KBM-7 (cell line): Measurements from ENCODE around the gene ZNF485.
"Not testable (repeated sequence)": the region's sequence is repeated elsewhere in the genome, so short reads cannot be mapped to it uniquely, and the experiment has no call there.

Experiments
- DNase-seq: peaks from one replicate; pipeline ENCODE4 v3.0.0-alpha.2; 2015
- in situ Hi-C: fragments of 300-500 bp; cut with MboI; formaldehyde crosslinking; loops from 2 replicates; pipeline ENCODE4 v1.14.3; 2020; ENCODE audit warnings: low sequenced_read_pairs, low pct_unique_long_range_greater_than_20kb, mixed read lengths

ZNF485 gene

DNA sequence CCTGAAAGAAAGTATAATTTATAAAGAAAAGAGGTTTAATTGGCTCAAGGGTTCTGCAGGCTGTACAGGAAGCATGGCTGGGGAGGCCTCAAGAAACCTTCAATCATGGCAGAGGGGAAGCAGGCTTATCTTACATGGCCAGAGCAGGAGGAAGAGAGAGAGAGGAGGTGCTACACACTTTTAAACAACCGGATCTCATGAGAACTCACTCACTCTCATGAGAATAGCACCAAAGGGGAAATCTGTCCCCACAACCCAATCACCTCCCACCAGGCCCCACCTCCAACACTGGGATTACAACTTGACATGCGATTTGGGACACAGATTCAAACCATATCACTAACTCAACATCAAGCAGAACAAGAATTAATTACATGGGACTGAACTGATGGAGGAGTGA lies 6.9 kb upstream of the ZNF485 start:
- in situ Hi-C loops = no loop called here
- peak; percentile 69 for DNase-seq

DNA sequence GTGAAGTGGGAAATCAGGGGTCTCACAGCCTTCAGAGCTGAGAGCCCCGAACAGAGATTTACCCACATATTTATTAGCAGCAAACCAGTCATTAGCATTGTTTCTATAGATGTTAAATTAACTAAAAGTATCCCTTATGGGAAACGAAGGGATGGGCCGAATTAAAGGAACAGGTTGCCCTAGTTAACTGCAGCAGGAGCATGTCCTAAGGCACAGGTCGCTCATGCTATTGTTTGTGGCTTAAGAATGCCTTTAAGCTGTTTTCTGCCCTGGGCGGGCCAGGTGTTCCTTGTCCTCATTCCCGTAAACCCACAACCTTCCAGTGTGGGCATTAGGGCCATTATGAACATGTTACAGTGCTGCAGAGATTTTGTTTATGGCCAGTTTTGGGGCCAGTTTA lies 4.7 kb upstream of the ZNF485 start:
- DNase-seq, in situ Hi-C loops: not testable (repeated sequence)

DNA sequence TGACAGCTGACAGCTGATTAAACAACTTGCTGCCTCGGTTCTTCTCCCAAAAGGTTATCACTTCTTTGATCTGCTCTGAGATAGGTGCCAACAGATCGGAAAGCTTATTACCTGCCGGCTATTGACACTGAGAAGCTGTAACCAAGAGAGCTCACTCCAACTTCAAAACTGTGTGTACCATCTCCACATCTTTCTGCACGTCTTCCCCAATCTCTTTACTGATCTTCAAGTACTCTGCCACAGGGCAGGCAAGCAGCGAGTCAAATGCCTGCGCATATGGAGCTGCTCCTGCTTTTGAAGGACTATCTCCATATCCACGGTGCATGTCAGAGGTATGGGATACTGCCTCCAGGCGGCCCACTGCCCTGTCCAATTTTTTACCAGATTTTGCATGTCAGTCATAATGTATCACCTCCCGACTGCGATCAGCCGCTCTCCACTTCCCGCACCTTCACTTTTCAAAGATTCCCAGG lies 352 bp upstream of the ZNF485 start:
- DNase-seq = no peak
- in situ Hi-C loops = no loop called here

DNA sequence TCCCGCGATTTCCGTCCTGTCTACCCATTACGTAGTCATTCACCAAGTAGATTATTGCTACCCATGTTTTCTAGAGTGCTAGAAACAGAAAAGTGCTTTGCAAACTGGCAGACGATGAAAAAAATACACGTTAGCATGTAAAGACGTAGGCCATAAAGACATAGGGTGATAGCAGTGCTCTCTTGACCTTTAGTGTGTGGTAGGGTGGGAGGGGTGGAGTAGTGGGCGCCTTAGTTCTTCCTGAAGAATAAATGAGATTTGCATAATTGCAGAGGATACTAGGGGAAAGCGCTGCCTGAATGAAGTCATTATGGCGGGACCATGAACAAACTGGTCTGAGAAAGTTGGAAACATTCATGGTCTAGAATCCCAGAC lies 948 bp downstream of the ZNF485 start:
- DNase-seq = peak; percentile 15
- in situ Hi-C loops = no loop called here

DNA sequence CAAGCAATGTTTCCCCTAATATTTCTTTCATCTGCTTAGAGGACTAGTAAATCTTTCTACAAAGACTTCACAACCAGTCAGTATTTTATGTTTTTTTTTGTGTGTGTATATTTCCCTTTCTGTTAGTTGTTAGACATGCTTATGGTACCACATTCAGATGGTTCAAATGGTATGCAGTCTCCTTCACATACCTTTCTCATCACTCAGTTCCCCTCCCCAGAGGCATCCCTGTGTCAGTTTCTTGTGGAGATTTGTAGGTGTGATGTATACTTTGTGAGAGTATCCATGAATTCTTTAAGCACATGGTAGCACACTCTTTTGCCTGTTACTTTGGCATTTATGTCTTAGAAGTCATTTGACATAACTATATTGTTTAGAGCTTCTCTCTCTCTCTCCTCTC lies 4.4 kb downstream of the ZNF485 start:
- DNase-seq = no peak
- in situ Hi-C loops = no loop called here

DNA sequence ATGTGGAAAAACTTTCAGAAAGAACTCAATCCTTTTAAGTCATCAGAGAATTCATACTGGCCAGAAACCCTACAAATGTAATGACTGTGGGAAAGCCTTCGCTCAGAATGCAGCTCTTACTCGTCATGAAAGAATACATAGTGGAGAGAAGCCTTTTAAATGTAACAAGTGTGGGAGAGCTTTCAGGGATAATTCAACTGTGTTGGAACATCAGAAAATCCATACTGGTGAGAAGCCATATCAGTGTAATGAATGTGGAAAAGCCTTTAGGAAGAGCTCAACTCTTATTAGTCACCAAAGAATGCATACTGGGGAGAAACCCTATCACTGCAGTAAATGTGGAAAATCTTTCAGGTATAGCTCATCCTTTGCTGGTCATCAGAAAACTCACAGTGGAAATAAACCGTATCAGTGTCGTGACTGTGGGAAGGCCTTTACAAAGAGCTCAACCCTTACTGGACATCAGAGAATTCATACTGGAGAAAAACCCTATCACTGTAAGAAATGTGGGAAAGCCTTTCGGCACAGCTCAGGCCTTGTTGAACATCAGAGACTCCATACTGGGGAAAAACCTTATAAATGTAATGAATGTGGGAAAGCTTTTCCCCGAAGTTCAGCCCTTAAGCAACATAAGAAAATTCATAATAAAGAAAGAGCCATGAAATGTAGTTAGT lies 10.6 kb downstream of the ZNF485 start:
- in situ Hi-C loops = no loop called here

DNA sequence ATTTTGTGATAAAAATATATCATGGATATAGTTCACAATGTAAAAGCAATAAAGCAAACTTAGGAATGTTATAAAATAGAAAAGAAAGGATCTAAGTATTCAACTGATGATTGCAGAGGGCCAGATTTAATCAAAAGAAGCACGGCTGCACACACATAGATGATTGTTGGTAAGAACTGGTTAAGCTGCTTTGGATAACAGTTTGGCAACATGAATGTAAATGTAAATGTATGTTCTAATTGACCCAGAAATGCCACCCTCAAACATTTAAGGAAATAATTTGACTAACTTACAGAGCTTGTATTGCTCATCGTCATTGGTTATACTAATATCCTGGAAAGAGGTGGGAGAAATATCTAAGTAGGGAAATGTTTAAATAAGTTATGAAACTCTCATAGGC lies 13.1 kb downstream of the ZNF485 start:
- in situ Hi-C loops = no loop called here
- no peak for DNase-seq

More for the DNA sequence above, 10.6 kb downstream of the ZNF485 start:
- no peak for DNase-seq

DNA sequence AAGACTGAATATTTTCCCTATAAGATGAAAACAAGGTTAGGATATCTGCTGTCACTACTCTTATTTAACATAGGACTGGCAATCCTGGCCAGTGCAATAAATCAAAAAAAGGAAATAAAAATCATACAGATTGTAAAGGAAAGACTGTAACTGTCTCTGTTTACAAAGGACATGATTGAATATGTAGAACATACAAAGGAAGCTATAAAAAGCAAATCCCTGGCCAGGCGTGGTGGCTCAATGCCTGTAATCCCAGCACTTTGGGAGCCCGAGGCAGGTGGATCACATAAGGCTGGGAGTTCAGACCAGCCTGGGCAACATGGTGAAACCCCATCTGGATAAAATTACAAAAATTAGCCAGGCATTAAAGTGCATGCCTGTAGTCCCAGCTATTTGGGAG lies 15.8 kb downstream of the ZNF485 start:
- in situ Hi-C loops = no loop called here
- DNase-seq = no peak

DNA sequence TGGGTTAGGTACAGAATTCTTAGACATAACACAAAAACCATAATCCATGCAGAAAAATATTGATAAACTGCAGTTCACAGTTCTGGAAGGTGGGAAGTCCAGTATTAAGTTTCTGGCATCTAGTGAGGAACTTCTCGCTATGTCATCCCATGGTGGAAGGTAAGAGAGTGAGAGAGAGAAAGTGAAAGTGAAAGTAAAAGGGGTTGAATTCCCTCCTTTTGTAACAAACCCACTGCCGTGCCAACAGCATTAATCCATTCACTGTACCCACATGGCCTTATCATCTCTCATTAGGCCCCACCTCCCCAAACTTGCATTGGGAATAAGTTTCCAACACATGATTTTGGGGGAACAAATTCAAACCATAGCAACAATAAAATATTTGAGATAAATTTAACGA lies 17.1 kb downstream of the ZNF485 start:
- DNase-seq = peak; percentile 45
- in situ Hi-C loops = no loop called here

DNA sequence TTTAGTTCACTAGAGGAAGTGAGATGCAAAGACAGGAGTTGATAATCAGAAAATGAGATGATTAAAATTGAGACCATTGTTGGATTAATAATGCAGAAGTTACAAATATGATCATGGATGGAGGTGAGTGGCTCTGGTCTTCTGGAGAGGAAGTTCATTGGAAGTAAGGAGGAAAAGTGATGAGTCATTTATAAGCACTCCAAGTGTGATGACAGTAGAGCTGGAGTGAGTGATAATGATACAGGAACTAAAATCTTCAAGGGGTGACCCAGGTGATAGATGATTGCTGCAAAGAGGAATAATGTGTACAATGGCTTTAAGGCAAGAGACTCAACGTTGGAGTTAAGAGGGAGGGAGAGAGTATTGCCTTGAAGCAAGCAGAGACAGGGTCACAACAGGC lies 21.7 kb downstream of the ZNF485 start:
- in situ Hi-C loops = no loop called here

DNA sequence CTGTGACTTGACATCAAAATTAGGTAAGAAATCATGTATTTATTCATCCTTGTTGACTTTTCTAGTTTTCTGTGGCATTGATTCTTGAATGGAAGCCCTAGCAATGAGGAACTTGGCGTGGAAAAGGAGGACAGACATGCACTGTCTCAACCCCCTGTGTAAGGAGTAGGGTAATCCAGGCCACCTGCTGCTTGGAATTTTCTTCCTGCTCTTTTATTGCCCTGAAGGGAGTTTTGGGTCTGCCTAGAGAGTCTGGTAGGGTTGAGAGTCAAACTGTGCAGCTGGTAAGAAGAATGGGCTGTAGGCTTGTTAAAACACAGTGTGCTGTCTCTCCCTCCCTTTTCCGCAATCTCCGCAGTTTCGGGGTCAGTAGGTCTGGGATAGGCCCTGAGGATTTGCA lies 22.7 kb downstream of the ZNF485 start:
- DNase-seq = no peak
- in situ Hi-C loops = no loop called here

More for the DNA sequence above, 21.7 kb downstream of the ZNF485 start:
- no peak for DNase-seq

DNA sequence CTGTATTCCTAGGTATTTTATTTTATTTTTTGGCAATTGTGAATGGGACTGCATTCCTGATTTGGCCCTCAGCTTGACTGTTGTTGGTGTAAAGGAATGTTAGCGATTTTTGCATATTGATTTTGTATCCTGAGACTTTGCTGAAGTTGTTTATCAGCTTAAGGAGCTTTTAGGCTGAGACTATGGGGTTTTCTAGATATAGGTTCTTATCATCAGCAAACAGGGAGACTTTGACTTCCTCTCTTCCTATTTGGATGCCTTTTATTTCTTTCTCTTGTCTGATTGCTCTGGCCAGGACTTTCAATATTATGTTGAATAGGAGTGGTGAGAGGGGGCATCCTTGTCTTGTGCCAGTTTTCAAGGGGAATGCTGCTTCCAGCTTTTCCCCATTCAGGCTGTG lies 29.6 kb downstream of the ZNF485 start:
- in situ Hi-C loops, DNase-seq: not testable (repeated sequence)

DNA sequence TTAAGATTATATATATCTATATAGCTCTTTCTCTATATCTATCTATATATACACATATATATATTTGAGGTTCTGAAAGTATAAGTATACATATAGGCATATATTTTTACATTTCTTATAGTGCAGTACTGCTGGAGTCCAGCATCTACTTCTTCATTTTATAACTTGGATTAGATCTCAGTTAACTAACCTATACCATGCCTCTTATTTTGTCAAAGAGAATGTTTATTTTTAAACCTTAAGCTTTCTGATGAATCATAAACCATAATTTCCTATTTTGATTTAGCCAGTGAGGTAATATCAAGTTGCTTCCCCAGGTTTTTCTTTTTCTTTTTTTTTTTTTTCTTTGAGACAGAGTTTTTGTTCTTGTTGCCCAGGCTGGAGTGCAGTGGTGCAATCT lies 34.4 kb downstream of the ZNF485 start:
- in situ Hi-C loops = no loop called here
- DNase-seq = no peak

DNA sequence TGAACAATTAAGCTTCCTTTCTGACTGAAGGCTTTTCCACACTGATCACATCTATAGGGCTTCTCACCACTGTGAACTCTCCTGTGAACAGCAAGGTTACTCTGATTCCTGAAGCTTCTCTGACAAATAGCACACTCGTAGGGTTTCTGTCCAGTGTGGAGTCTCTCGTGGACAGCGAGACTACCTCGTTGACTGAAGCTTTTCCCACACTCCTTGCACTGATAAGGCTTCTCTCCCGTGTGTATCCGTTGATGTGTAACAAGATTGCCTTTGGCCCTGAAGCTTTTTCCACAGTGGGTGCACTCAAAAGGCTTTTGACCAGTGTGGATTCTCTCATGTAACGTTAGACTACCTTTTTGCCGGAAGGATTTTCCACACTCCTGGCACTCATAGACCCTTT lies 38.0 kb downstream of the ZNF485 start:
- no peak for DNase-seq
- in situ Hi-C loops = no loop called here

DNA sequence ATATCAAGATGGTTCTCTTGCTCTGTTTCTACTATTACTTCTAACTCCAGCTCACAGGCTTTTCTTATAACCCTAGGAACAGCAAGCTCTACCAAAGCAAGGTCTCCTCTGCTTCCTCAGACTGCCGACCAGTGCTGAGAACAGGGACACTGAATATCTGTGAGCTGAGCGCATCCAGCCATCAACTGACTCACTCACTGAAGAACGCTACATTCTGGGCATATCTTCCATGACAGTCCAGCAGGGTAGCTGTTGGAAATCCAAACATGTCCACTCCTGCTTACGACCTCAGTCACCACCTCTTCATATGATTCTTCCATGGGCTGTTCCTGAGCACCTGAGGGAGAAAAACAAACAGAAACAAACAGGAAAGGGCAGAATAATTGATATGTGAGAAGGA lies 39.6 kb downstream of the ZNF485 start:
- DNase-seq = no peak
- in situ Hi-C loops = no loop called here

DNA sequence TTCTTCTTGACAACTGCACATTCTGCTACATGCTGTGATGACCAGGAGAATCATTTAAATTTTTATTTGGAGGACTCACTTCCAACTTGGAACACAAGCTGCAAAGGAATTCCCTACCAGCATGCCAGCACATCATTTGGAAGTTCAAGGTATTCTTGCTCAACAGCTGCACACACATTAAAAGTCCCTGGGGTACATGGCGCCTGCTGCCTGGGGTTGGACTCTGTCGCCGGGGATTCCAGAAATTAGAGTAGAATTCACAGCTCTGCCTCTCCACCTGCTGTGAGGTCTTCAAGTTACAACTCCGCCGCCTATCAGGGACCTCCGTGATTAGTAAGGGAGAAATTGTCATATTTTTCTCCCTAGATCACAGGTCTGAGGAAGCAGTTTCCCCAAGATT lies 41.3 kb downstream of the ZNF485 start:
- in situ Hi-C loops = no loop called here

DNA sequence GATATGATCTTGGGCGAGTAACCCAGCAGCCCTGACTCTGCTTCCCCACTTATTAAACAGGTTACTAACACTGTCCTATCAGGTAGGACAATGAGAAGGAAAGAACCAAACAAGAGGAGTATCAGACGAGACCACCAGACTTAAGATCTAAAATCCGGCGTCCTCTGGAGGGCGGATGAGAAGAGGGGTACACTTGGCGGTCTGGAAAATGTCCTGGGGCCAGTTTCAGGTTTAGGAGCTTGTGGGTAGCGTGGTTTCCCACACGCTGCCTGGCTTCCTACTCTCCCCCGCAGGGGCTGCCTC lies 41.8 kb downstream of the ZNF485 start:
- DNase-seq = peak; percentile 58
- in situ Hi-C loops = no loop called here

More for the DNA sequence above, 41.3 kb downstream of the ZNF485 start:
- DNase-seq = no peak

DNA sequence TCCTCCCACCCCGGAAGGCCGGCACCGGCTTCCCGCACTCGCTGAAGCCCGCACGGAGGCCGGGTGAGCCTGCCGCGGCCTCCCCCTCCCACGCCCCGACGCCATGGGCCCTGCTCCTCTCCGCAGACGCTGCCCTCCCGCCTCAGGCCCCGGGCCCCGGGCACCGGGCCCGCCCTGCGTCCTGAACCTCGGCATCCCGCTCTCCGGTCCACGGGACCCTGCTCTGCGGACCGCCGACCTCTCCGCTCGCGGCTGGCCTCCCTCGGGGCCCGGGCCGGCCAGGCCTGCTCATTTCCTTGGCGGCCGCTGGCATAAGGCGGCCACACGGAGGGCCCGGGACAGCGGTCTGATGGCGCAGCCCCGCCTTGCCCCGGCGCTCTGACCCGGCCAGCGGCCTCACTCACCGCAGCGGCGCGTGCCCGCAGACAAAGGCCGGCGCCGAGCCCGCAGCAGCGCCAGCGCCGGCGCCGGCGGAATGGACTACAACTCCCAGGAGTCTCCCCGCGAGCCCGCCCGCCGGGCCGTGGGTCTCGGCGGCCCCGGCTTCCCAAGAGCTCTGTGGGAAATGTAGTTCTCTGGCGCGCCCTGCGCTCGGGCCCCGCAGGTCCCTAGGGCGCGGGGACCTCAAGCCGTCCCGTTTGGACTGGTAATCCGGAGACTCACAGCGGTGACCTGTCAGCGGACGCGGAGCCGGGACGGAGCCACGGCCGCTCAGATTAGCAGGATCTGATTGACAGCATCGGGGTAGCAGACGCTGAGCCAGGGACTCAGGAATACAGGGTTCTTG lies 42.4 kb downstream of the ZNF485 start, which contains the start of gene ZNF32:
Gene ZNF32, minus strand, starts transcription at position 484 of the 787 bp plus-strand sequence. CDS start 2,748 bp downstream, outside the sequence.
- peak; percentile 77 for DNase-seq
- in situ Hi-C loops = no loop called here

DNA sequence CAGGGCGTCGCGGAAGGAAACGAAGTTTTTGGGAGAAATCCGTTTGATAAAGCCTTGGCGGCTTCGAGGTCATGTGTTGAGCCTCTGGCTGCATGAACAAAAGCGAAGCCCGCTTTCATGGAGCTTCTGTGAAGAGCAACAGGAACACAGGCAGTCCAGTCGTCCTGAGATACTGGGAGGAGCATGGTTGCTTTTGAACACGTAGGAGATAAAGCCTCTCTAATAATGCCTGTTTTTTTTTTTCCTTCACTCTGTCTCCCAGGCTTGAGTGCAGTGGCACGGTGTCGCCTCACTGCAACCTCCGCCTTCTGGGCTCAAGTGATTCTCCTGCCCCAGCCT lies 42.9 kb downstream of the ZNF485 start:
- in situ Hi-C loops = no loop called here
- no peak for DNase-seq

DNA sequence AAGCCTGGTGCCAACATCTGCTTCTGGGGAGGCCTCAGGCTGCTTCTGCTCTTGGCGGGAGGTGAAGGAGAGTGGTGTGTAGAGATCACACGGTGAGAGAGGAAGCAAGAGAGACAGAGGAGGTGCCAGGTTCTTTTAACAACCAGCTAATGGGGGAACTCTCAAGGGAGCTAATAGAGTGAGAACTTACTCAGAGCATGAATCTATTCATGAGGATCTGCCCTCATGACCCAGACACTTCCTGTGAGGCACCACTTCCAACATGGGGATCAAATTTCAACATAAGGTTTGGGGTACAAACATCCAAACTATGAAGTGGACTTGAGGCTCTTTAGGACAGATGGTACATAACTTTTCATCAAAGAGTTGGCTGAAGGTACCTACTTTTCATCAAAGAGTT lies 47.5 kb downstream of the ZNF485 start:
- in situ Hi-C loops = loop anchor here (25.0 kb wide), 1 partner anchor 1209 kb away; no protein-coding TSS in a partner anchor
- no peak for DNase-seq

DNA sequence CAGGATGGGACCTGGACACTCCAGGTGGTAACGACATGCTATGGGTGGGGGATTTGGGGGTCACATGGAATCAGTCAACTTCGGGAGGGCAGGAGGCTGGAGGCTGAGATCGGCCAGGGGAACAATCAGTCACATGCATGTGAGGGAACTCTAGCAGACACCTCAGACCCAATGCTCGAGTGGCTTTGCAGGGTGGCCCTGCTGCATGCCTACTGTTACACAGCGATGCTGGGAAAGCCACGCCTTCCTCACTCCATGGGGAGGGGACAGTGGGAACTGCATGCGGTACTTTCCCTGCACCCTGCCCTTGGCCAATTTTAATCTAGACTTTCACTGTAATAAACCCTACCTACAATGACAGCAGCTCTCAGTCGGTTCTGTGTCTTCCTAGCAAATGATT lies 49.1 kb downstream of the ZNF485 start:
- no peak for DNase-seq
- in situ Hi-C loops = loop anchor here (25.0 kb wide), 1 partner anchor 1207 kb away; no protein-coding TSS in a partner anchor
